Measurements from ENCODE around the gene CD40.

DNA sequence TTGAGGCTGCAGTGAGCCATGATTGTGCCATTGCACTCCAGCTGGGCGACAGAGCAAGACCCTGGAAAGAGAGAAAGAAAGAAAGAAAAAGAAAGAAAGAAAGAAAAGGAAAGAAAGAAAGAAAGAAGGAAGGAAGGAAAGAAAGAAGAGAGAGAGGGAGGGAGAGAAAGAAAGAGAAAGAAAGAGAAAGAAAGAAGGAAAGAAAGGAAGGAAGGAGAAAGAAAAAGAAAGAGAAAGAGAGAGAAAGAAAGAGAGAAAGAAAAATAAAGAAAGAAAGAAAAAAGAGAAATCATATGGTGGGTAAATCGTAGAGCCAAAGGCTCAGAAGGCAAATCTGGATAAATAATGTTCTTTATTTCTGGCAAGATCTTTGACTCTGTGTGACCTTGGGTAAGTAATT lies 53.4 kb downstream of the CD40 start:
- TF ChIP-seq, protein P1, sequence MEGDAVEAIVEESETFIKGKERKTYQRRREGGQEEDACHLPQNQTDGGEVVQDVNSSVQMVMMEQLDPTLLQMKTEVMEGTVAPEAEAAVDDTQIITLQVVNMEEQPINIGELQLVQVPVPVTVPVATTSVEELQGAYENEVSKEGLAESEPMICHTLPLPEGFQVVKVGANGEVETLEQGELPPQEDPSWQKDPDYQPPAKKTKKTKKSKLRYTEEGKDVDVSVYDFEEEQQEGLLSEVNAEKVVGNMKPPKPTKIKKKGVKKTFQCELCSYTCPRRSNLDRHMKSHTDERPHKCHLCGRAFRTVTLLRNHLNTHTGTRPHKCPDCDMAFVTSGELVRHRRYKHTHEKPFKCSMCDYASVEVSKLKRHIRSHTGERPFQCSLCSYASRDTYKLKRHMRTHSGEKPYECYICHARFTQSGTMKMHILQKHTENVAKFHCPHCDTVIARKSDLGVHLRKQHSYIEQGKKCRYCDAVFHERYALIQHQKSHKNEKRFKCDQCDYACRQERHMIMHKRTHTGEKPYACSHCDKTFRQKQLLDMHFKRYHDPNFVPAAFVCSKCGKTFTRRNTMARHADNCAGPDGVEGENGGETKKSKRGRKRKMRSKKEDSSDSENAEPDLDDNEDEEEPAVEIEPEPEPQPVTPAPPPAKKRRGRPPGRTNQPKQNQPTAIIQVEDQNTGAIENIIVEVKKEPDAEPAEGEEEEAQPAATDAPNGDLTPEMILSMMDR (IDR thresholded peaks at IDR 0.05 in 4 of 5, conservative IDR thresholded peaks at IDR 0.05 in 1 of 5) = no peak
- TF ChIP-seq POLR2A (IDR thresholded peaks at IDR 0.05) = no peak

Measured in gastrocnemius medialis (tissue), 4 donors.